OCI-LY1 (cell line): Measurements from ENCODE around the gene UBA6.

ENCODE experiments used
- CTCF ChIP-seq: fragments of 200-600 bp; sonication (generic), shearing (Covaris generic); IDR thresholded peaks from 2 replicates; pipeline ENCODE4 v1.5.1; 2017; ENCODE audit warnings: mild to moderate bottlenecking, antibody characterized with exemption, low read length, moderate library complexity, mixed read lengths
- EZH2 ChIP-seq: fragments of 200-600 bp; sonication (generic), shearing (Covaris generic); IDR thresholded peaks from 2 replicates; pipeline ENCODE4 v1.8.0; 2017; ENCODE audit warnings: borderline replicate concordance, mixed run types, mild to moderate bottlenecking, antibody characterized with exemption, low read length, moderate library complexity, mixed read lengths

DNA sequence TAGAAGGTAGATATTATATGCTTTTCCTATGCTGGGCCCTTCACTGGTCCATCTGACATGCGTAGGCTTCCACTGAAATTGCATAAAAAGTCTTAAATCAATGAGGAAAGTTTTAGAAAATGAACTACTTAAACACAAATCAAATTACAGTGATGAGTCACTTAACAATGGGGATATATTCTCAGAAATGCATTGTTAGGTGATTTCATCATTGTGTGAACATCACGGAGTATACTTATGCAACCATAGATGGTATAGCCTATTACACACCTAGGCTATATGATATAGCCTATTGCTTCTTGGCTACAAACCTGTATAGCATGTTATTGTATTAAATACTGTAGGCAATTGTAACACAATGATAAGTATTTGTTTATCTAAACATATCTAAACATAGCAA lies 132.1 kb downstream of the UBA6 start:
- TF ChIP-seq EZH2 (no peak), CTCF (no peak)
